Posterior vena cava (tissue), 2 donors: ENCODE measurements around the gene H2BK1. TPM values are rescaled to one million over a fixed set of nuclear protein-coding genes. Genes with fewer than 3 reads are reported as not detected.

Source experiments
- DNase-seq: peaks from one replicate; pipeline ENCODE4 v3.0.0-alpha.2; 2020; ENCODE audit warnings: low spot score
- intact Hi-C, 2 donors: fragments of 100-400 bp; cut with DNase I; formaldehyde crosslinking; loops; one replicate each; pipeline versions ENCODE4 v1.14.1 to v1.14.2; 2022 to 2023
- total RNA-seq, 2 donors: library from RNA; stranded (reverse); fragmentation: NEBNext Ultra II Directional; extraction: Animal tissue kit (Norgen Biotek cat#: 25700); gene quantifications; one replicate each; pipeline ENCODE4 v1.2.1, GENCODE V29; 2021
- donor health status: DM: yes; HTN: yes; CAD: no.
- donor health status: DM: yes; HTN: yes; CAD: no.

Gene H2BK1
- total RNA-seq, 2 donors from 2014 or later: 1.1 TPM; not detected in 1

- intact Hi-C loops: loop anchor here in 1 of 2 donors (10.0 kb wide), 1 partner anchor 78 kb away; no protein-coding TSS in a partner anchor
Measured at GRCh38 chr7:151212626-151213025, 2.3 kb upstream of the H2BK1 start.

GRCh38 chr7:151211155-151211772 is 976 bp upstream of the H2BK1 start:
- intact Hi-C loops: loop anchor here in 1 of 2 donors (10.0 kb wide), 1 partner anchor 76 kb away; no protein-coding TSS in a partner anchor

More at GRCh38 chr7:151212626-151213025, 2.3 kb upstream of the H2BK1 start:
- peak; percentile 45 for DNase-seq

GRCh38 chr7:151209588-151209987 is 700 bp downstream of the H2BK1 start:
- intact Hi-C loops: no loop called here
- DNase-seq: no peak

More at GRCh38 chr7:151211155-151211772, 976 bp upstream of the H2BK1 start:
- DNase-seq: peak; percentile 26

- intact Hi-C loops: no loop called here
- DNase-seq: peak; percentile 29
Measured at GRCh38 chr7:151208253-151208862, 1.9 kb downstream of the H2BK1 start.

- peak; percentile 60 for DNase-seq
- intact Hi-C loops: no loop called here
Measured at GRCh38 chr7:151207804-151208203, 2.5 kb downstream of the H2BK1 start.

GRCh38 chr7:151207315-151207714 is 3.0 kb downstream of the H2BK1 start:
- DNase-seq: no peak
- intact Hi-C loops: no loop called here

- intact Hi-C loops: no loop called here
- DNase-seq: peak; percentile 13
Measured at GRCh38 chr7:151206914-151207313, 3.4 kb downstream of the H2BK1 start.

- intact Hi-C loops: no loop called here
- peak; percentile 18 for DNase-seq
Measured at GRCh38 chr7:151205730-151206129, 4.6 kb downstream of the H2BK1 start.

- no peak for DNase-seq
- intact Hi-C loops: no loop called here
Measured at GRCh38 chr7:151204383-151205032, 5.8 kb downstream of the H2BK1 start.

- intact Hi-C loops: no loop called here
Measured at GRCh38 chr7:151202836-151203235, 7.5 kb downstream of the H2BK1 start.

GRCh38 chr7:151201751-151202150 is 8.5 kb downstream of the H2BK1 start:
- DNase-seq: no peak
- intact Hi-C loops: no loop called here

More at GRCh38 chr7:151202836-151203235, 7.5 kb downstream of the H2BK1 start:
- peak; percentile 73 for DNase-seq

GRCh38 chr7:151201344-151201743 is 8.9 kb downstream of the H2BK1 start:
- DNase-seq: no peak
- intact Hi-C loops: no loop called here

GRCh38 chr7:151198945-151199848 is 11.1 kb downstream of the H2BK1 start:
- no peak for DNase-seq
- intact Hi-C loops: no loop called here

GRCh38 chr7:151197932-151198331 is 12.4 kb downstream of the H2BK1 start:
- intact Hi-C loops: no loop called here
- no peak for DNase-seq

GRCh38 chr7:151195616-151196450 is 14.5 kb downstream of the H2BK1 start:
- no peak for DNase-seq
- intact Hi-C loops: no loop called here

- intact Hi-C loops: no loop called here
- DNase-seq: no peak
Measured at GRCh38 chr7:151194188-151194587, 16.1 kb downstream of the H2BK1 start.

- DNase-seq: no peak
- intact Hi-C loops: loop anchor here in 1 of 2 donors (2.0 kb wide), 1 partner anchor 239 kb away; no protein-coding TSS in a partner anchor
Measured at GRCh38 chr7:151193203-151193978, 16.9 kb downstream of the H2BK1 start.
